ENCODE results near the gene GREB1.

The GREB1 gene

DNA sequence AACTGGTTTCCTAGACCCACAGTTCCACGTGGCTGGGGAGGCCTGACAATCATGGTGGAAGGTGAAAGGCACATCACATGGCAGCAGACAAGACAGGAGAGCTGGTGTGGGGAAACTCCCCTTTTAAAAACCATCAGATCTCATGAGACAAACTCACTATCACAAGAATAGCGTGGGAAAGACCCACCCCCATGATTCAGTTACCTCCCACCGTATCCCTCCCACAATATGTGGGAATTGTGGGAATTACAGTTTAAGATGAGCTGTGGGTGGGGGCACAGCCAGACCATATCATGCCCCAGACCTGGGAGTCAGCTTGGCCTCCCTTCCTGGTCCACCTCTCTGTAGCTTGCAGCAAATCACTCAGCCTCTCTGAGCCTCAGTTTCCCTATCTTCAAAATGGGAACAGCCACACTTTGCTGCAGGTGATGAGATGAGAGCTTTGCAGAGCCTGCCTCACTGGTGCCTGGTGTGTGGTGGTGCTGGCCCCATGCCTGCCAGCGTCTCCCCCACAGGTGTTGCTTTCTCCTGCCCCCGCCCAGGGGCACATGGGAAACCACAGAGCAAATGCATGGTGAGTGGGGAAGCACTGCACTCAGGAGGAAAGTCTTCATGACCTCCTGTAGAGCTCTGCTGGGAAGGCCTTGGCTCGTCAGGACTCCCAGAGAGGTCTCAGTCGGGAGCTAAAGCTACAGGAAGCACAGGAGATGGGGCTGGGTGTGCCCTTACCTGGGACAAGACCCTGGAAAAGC, 31.1 kb downstream of the GREB1 start:
- no peak overlapping the region for H3K27ac ChIP-seq
- TF ChIP-seq ZFX (IDR thresholded peaks at IDR 0.05) (no peak), CTCF (conservative IDR thresholded peaks at IDR 0.05) (no peak)

DNA sequence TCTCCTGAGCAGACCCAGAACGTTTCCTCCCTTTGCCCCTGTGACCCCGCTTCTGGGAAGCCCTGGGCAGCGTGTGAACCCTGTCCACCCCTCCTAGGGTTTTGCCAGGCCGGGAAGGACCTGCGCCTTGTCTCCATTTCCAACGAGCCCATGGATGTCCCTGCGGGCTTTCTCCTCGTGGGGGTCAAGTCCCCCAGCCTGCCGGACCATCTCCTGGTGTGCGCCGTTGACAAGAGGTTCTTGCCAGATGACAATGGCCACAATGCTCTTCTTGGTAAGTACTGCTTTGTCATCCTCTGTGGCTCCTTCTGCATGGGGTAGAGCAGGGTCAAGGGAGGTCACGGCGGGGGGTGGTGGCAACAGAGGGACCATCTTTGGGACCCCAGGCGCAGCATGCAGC, 32.5 kb downstream of the GREB1 start:
- H3K27ac ChIP-seq: no peak overlapping the region
- no peak for TF ChIP-seq ZFX (IDR thresholded peaks at IDR 0.05)
- no peak for TF ChIP-seq CTCF (conservative IDR thresholded peaks at IDR 0.05)

- TF ChIP-seq ZFX (IDR thresholded peaks at IDR 0.05) (no peak), CTCF (conservative IDR thresholded peaks at IDR 0.05) (no peak)
- H3K27ac ChIP-seq: no peak overlapping the region
Observed at GRCh38 chr2:11567631-11568031, 33.8 kb downstream of the GREB1 start.

DNA sequence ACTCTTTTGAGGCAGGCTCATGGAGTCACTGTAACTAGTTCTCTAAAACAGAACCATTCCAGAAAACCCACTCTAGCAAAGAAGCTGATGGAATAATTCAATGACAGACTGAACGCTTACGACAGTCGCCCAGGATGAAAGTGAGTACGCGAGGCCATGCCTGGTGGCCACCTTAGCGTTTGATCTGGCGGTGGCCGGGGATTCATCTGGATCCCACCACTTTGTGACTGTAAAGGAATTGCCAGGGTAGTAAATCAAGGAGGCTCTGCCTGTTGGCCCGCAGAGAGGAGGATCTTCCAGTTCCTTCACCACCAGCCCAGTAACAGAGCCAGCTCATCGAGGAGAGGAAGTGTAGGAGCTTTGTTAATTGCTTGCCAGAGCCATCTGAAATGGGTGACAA, 34.6 kb downstream of the GREB1 start:
- H3K27ac ChIP-seq: no peak overlapping the region
- no peak for TF ChIP-seq CTCF (conservative IDR thresholded peaks at IDR 0.05)

GRCh38 chr2:11569636-11570035, 35.8 kb downstream of the GREB1 start:
- no peak overlapping the region for H3K27ac ChIP-seq
- no peak for TF ChIP-seq CTCF (conservative IDR thresholded peaks at IDR 0.05)
- TF ChIP-seq ZFX (IDR thresholded peaks at IDR 0.05): no peak

GRCh38 chr2:11571170-11571569, 37.3 kb downstream of the GREB1 start:
- TF ChIP-seq CTCF (conservative IDR thresholded peaks at IDR 0.05) (no peak), ZFX (IDR thresholded peaks at IDR 0.05) (no peak)
- H3K27ac ChIP-seq: no peak overlapping the region; the same call in 1 of the 2 replicates

- TF ChIP-seq ZFX (IDR thresholded peaks at IDR 0.05): no peak
- TF ChIP-seq CTCF (conservative IDR thresholded peaks at IDR 0.05): no peak
- no peak overlapping the region for H3K27ac ChIP-seq
Observed at GRCh38 chr2:11572996-11573395, 39.2 kb downstream of the GREB1 start.

Data from C4-2B (cell line).